K562 (cell line): ENCODE measurements around the gene SH3BP2. TPM values are rescaled to one million over a fixed set of nuclear protein-coding genes. Genes with fewer than 3 reads are reported as not detected.

ENCODE experiments used
- ADNP ChIP-seq: fragments of 200-800 bp; sonication (Bioruptor generic); IDR thresholded peaks from 2 replicates; pipeline ENCODE4 v1.6.1; 2016; ENCODE audit warnings: missing genetic modification characterization, missing compliant biosample characterization
- ARID3A ChIP-seq: IDR thresholded peaks from 2 replicates; pipeline ENCODE4 v1.6.1; 2012; ENCODE audit warnings: low read depth, low read length, improper control_type of control experiment, borderline replicate concordance
- BRF1 ChIP-seq: IDR thresholded peaks from 3 replicates; pipeline ENCODE4 v1.6.1; 2011; ENCODE audit warnings: borderline replicate concordance, mild to moderate bottlenecking; ENCODE audit not compliant: insufficient read length; ENCODE audit errors: extremely low read depth
- CCAR2 ChIP-seq: fragments of 200-400 bp; formaldehyde crosslinking; IDR thresholded peaks from 2 replicates; pipeline ENCODE4 v1.6.1; 2017; ENCODE audit warnings: mild to moderate bottlenecking, low read depth, low read length
- CREM ChIP-seq: IDR thresholded peaks from 2 replicates; pipeline ENCODE4 v1.6.1; 2014; ENCODE audit warnings: antibody characterized with exemption, low read depth
- DACH1 ChIP-seq: fragments of 450-650 bp; IDR thresholded peaks from 2 replicates; pipeline ENCODE4 v1.6.1; 2018; ENCODE audit not compliant: partially characterized antibody
- FOS ChIP-seq: IDR thresholded peaks from 3 replicates; pipeline ENCODE4 v1.6.1; 2011; ENCODE audit not compliant: insufficient read length; ENCODE audit errors: extremely low read depth
- KDM1A ChIP-seq, 2 experiments: fragments of 450-650 bp; IDR thresholded peaks; 2 replicates each; pipeline ENCODE4 v1.6.1; 2016; ENCODE audit warnings: mild to moderate bottlenecking in 2 of 2
- MNT ChIP-seq, 2 experiments: fragments of 450-650 bp; conservative IDR thresholded peaks; 2 replicates each; pipeline ENCODE4 v1.6.1; 2017; ENCODE audit warnings: mild to moderate bottlenecking in 2 of 2, moderate library complexity in 2 of 2
- NBN ChIP-seq: fragments of 450-650 bp; IDR thresholded peaks from 2 replicates; pipeline ENCODE4 v1.6.1; 2016; ENCODE audit warnings: low read depth, mild to moderate bottlenecking
- NFE2 ChIP-seq: IDR thresholded peaks from 2 replicates; pipeline ENCODE4 v1.6.1; 2014; ENCODE audit warnings: antibody characterized with exemption, low read depth
- PPARD ChIP-seq: fragments of 250-450 bp; sonication (Bioruptor Pico); IDR thresholded peaks from 2 replicates; pipeline ENCODE4 v1.8.0; 2022; ENCODE audit warnings: inconsistent platforms, mild to moderate bottlenecking, moderate library complexity
- SIN3B ChIP-seq: fragments of 450-650 bp; IDR thresholded peaks from 2 replicates; pipeline ENCODE4 v1.6.1; 2017; ENCODE audit warnings: low read depth, mild to moderate bottlenecking, moderate library complexity
- SIRT6 ChIP-seq: IDR thresholded peaks from one replicate; pipeline ENCODE4 v1.6.1; 2012; ENCODE audit warnings: low read depth, mild to moderate bottlenecking, control low read depth, inconsistent platforms, low read length, moderate library complexity
- SOX6 ChIP-seq: fragments of 450-650 bp; IDR thresholded peaks from 2 replicates; pipeline ENCODE4 v1.6.1; 2014; ENCODE audit warnings: mild to moderate bottlenecking
- STAG1 ChIP-seq: sonication (generic); formaldehyde crosslinking; IDR thresholded peaks from 2 replicates; pipeline ENCODE4 v1.5.0; 2020; ENCODE audit warnings: missing genetic modification reagents, borderline replicate concordance
- STAT5A ChIP-seq: IDR thresholded peaks from 2 replicates; pipeline ENCODE4 v1.6.1; 2012; ENCODE audit warnings: low read length, inconsistent platforms, borderline replicate concordance
- TAF1 ChIP-seq: IDR thresholded peaks from 2 replicates; pipeline ENCODE4 v1.6.1; 2011; ENCODE audit warnings: mild to moderate bottlenecking, low read length, moderate library complexity; ENCODE audit not compliant: insufficient read depth, control insufficient read depth, severe bottlenecking; ENCODE audit errors: extremely low read depth
- TBP ChIP-seq: optimal IDR thresholded peaks from 2 replicates; pipeline ENCODE3; 2011; ENCODE audit warnings: low read depth, low read length, improper control_type of control experiment
- TEAD2 ChIP-seq: fragments of 450-650 bp; IDR thresholded peaks from 2 replicates; pipeline ENCODE4 v1.6.1; 2016; ENCODE audit warnings: missing genetic modification characterization, control low read depth, missing compliant biosample characterization
- ZNF24 ChIP-seq: fragments of 450-650 bp; IDR thresholded peaks from 2 replicates; pipeline ENCODE4 v1.6.1; 2016
- ZNF707 ChIP-seq: fragments of 250-450 bp; sonication (Bioruptor Pico); conservative IDR thresholded peaks from 2 replicates; pipeline ENCODE4 v1.8.0; 2022; ENCODE audit warnings: inconsistent platforms, mild to moderate bottlenecking, moderate library complexity
- polyA plus RNA-seq, 8 experiments: library from polyadenylated mRNA; depleted of rRNA in 4 of 8; stranded (reverse) in 5 of 8; unstranded in 3 of 8; fragments of >200 nt; fragmentation: Nextera tagmentation in 2 of 8; fragmentation: Illumina TruSeq in 1 of 8; extraction: Ambion mirVana in 2 of 8; extraction: Trizol in 1 of 8; gene quantifications; 2 replicates each; pipeline versions ENCODE4 v1.2.1 to v1.2.3, GENCODE V29; 2011 to 2014; ENCODE audit warnings: inconsistent platforms in 1 of 8, missing spikeins in 1 of 8
- total RNA-seq, 7 experiments: library from RNA; depleted of rRNA in 6 of 7; stranded (reverse); fragments of >200 nt in 6 of 7; fragmentation: Illumina TruSeq in 2 of 7; extraction: Trizol in 2 of 7; gene quantifications; 2 replicates each; pipeline versions ENCODE4 v1.2.1 to v1.2.3, GENCODE V29; 2011 to 2021; ENCODE audit warnings: low replicate concordance in 1 of 7
- TF ChIP-seq, protein P1 (sequence below): sonication (generic); IDR thresholded peaks from 2 replicates; pipeline ENCODE4 v1.6.1; 2016
- TF ChIP-seq, protein P2 (sequence below): fragments of 200-800 bp; sonication (Bioruptor generic); IDR thresholded peaks from 2 replicates; pipeline ENCODE4 v1.6.1; 2017; ENCODE audit warnings: missing genetic modification characterization, missing compliant biosample characterization

SH3BP2 gene
- total and polyA plus RNA-seq, 9 of the 15 experiments (the other 6 are each of a cell fraction or from before 2014, with no cell fraction given) = 0.34 to 16.0 (median 5.1) TPM

GRCh38 chr4:2858451-2859217, 65.7 kb downstream of the SH3BP2 start (continued):
- TF ChIP-seq ARID3A = peak; percentile 27; the same call in 1 of the 2 replicates
- TF ChIP-seq ADNP (tag) = 0 out of 2 replicates have a peak, but pooled peaks have one; percentile 15
- no peak for TF ChIP-seq SIN3B
- TF ChIP-seq TAF1 = no peak
- no peak for TF ChIP-seq PPARD
- TF ChIP-seq NBN = 0 out of 2 replicates have a peak, but pooled peaks have one; percentile 32
- TF ChIP-seq, protein P1, sequence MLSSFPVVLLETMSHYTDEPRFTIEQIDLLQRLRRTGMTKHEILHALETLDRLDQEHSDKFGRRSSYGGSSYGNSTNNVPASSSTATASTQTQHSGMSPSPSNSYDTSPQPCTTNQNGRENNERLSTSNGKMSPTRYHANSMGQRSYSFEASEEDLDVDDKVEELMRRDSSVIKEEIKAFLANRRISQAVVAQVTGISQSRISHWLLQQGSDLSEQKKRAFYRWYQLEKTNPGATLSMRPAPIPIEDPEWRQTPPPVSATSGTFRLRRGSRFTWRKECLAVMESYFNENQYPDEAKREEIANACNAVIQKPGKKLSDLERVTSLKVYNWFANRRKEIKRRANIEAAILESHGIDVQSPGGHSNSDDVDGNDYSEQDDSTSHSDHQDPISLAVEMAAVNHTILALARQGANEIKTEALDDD = peak; percentile 98
- TF ChIP-seq KDM1A (IDR thresholded peaks at IDR 0.05) = peak; percentile 91 to 93
- peak; percentile 52; the same call in 1 of the 2 replicates for TF ChIP-seq SOX6
- no peak for TF ChIP-seq TEAD2 (tag)
- no peak for TF ChIP-seq BRF1
- no peak for TF ChIP-seq SIRT6
- no peak for TF ChIP-seq TBP
- TF ChIP-seq DACH1 = no peak
- no peak for TF ChIP-seq FOS
- no peak for TF ChIP-seq ZNF707 (CRISPR knock-in tag)
- TF ChIP-seq ZNF24 = 0 out of 2 replicates have a peak, but pooled peaks have one; percentile 52
- TF ChIP-seq STAT5A = peak; percentile 33; the same call in 1 of the 2 replicates
- no peak for TF ChIP-seq STAG1 (CRISPR knock-in tag)
- no peak for TF ChIP-seq CCAR2
- TF ChIP-seq MNT (conservative IDR thresholded peaks at IDR 0.05) = peak in 1 of 2 experiments; percentile 38; a peak in 1 of 4 replicates
- TF ChIP-seq, protein P2, sequence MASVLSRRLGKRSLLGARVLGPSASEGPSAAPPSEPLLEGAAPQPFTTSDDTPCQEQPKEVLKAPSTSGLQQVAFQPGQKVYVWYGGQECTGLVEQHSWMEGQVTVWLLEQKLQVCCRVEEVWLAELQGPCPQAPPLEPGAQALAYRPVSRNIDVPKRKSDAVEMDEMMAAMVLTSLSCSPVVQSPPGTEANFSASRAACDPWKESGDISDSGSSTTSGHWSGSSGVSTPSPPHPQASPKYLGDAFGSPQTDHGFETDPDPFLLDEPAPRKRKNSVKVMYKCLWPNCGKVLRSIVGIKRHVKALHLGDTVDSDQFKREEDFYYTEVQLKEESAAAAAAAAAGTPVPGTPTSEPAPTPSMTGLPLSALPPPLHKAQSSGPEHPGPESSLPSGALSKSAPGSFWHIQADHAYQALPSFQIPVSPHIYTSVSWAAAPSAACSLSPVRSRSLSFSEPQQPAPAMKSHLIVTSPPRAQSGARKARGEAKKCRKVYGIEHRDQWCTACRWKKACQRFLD (CRISPR knock-in tag) = peak; percentile 61; the same call in 1 of the 2 replicates
- peak; percentile 33; the same call in 1 of the 2 replicates for TF ChIP-seq CREM
- TF ChIP-seq NFE2 = 0 out of 2 replicates have a peak, but pooled peaks have one; percentile 6
